Transverse colon (tissue), 4 donors: Measurements from ENCODE around the gene DCP1B. TPM values are rescaled to one million over a fixed set of nuclear protein-coding genes. Genes with fewer than 3 reads are reported as not detected.

ENCODE experiments used
- DNase-seq: peaks from one replicate; pipeline ENCODE4 v3.0.0-alpha.2; 2019
- H3K27ac ChIP-seq, 4 donors: fragments of 200-600 bp; sonication (generic); 2 replicates each; pipeline ENCODE4 v1.5.1; 2016 to 2018; ENCODE audit warnings: inconsistent platforms in 4 of 4
- H3K27me3 ChIP-seq: fragments of 200-600 bp; sonication (generic); 2 replicates; pipeline ENCODE4 v1.5.1; 2017; ENCODE audit warnings: inconsistent platforms
- H3K36me3 ChIP-seq, 4 donors: fragments of 200-600 bp; sonication (generic); 2 replicates each; pipeline ENCODE4 v1.5.1; 2017 to 2019; ENCODE audit warnings: inconsistent platforms in 4 of 4
- H3K4me1 ChIP-seq, 4 donors: fragments of 200-600 bp; sonication (generic); 2 replicates each; pipeline ENCODE4 v1.5.1; 2017 to 2020; ENCODE audit warnings: inconsistent platforms in 4 of 4
- H3K4me3 ChIP-seq, 4 donors: fragments of 200-600 bp; sonication (generic); 1 replicate in 1 of 4; 2 replicates in 3 of 4; pipeline versions ENCODE4 v1.5.1 to v1.6.1; 2017 to 2019; ENCODE audit warnings: inconsistent platforms in 4 of 4
- H3K9me3 ChIP-seq, 2 donors: fragments of 200-600 bp; sonication (generic); 2 replicates each; pipeline ENCODE4 v1.5.1; 2017 to 2019; ENCODE audit warnings: inconsistent platforms in 2 of 2
- EP300 ChIP-seq: sonication (generic); formaldehyde crosslinking; IDR thresholded peaks from one replicate; pipeline ENCODE4 v1.6.1; 2017; ENCODE audit warnings: antibody characterized with exemption, low read depth
- POLR2A ChIP-seq: fragments of 450-650 bp; IDR thresholded peaks from one replicate; pipeline ENCODE4 v1.6.1; 2016; ENCODE audit warnings: antibody characterized with exemption, mild to moderate bottlenecking, moderate library complexity
- POLR2AphosphoS5 ChIP-seq, 3 donors: sonication (generic); formaldehyde crosslinking; IDR thresholded peaks; one replicate each; pipeline ENCODE4 v1.6.1; 2016; ENCODE audit warnings: antibody characterized with exemption in 3 of 3
- WGBS, 2 donors: methylation state at CpG; one replicate each; pipeline ENCODE4 v1.1.5; 2018; ENCODE audit warnings: low coverage in 1 of 2; 5-methylcytosine and 5-hydroxymethylcytosine counted together
- in situ Hi-C, 4 donors: fragments of 200-750 bp; cut with MboI; loops; one replicate each; pipeline versions ENCODE4 v1.15.0 to v1.15.1; 2017; ENCODE audit warnings: low sequenced_read_pairs in 3 of 4, low pct_ligation_motif_present in 1 of 4, low pct_unique_long_range_greater_than_20kb in 1 of 4
- intact Hi-C: fragments of 100-400 bp; cut with DNase I; formaldehyde crosslinking; loops from one replicate; pipeline ENCODE4 v1.15.1; 2023; ENCODE audit warnings: low total_unique reads
- total RNA-seq, 4 donors: library from RNA; depleted of rRNA; stranded (reverse); fragments of >200 nt; gene quantifications; one replicate each; pipeline ENCODE4 v1.1.0, GENCODE V29; 2016
- TF ChIP-seq, protein P1 (sequence below), 5 experiments: fragments of 200-600 bp in 3 of 5; fragments of 450-650 bp in 2 of 5; sonication (generic) in 3 of 5; IDR thresholded peaks; 1 replicate in 2 of 5; 2 replicates in 3 of 5; pipeline ENCODE4 v1.5.1; 2016 to 2017; ENCODE audit warnings: antibody characterized with exemption in 5 of 5, inconsistent platforms in 3 of 5, mild to moderate bottlenecking in 2 of 5, moderate library complexity in 1 of 5

Gene DCP1B
- total RNA-seq, 4 donors from 2014 or later, result 17.3 to 26.2 (median 20.6) TPM

DNA sequence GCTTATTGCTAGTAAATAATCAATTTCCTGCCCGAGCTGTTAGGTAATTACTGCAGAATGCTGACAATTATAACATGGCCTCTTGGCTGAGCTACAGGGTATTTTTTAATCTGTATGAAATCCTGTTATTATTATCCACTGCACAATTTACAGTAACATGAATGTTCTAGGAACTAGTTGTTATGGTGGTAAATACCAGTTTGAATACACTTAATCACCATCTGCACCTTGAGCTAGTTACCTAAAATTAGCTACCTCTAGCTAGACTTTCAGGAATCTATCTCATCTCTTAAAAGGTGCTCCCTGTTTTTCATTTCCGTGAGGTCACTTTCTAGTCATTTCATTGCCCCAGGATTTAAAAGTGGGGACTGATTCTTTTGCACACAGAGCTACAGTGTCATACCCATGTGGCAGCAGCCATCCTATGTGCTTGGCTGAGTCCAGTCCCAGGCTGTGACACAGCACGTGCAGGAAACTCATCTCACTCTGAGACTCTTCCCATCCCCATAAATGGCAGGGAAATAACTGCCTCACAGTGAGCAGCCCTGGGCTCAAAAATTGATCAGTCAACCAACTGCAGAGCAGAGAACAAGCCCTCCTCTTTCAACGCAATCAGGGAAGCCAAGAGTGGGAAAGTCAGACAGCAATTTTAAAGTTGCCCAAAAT is 37.6 kb downstream of the DCP1B start:
- Histone ChIP-seq H3K36me3 (peaks cover 0 to 7% (median 0%) of the 10 kb centered on the region in 4 donors), H3K4me3 (no peak overlapping the region), H3K9me3 (no peaks in the 10 kb centered on the region), H3K27me3 (no peaks in the 10 kb centered on the region), H3K27ac (peak overlapping the region; percentile 58 to 84 (median 82)), H3K4me1 (peaks cover 0 to 8% (median 6%) of the 10 kb centered on the region in 4 donors)
- in situ Hi-C loops (no loop called here), intact Hi-C loops (no loop called here)
- TF ChIP-seq EP300, result peak; percentile 54
- TF ChIP-seq, protein P1, sequence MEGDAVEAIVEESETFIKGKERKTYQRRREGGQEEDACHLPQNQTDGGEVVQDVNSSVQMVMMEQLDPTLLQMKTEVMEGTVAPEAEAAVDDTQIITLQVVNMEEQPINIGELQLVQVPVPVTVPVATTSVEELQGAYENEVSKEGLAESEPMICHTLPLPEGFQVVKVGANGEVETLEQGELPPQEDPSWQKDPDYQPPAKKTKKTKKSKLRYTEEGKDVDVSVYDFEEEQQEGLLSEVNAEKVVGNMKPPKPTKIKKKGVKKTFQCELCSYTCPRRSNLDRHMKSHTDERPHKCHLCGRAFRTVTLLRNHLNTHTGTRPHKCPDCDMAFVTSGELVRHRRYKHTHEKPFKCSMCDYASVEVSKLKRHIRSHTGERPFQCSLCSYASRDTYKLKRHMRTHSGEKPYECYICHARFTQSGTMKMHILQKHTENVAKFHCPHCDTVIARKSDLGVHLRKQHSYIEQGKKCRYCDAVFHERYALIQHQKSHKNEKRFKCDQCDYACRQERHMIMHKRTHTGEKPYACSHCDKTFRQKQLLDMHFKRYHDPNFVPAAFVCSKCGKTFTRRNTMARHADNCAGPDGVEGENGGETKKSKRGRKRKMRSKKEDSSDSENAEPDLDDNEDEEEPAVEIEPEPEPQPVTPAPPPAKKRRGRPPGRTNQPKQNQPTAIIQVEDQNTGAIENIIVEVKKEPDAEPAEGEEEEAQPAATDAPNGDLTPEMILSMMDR (IDR thresholded peaks at IDR 0.05), result no peak
- TF ChIP-seq POLR2AphosphoS5 (IDR thresholded peaks at IDR 0.05), result no peak
- no peak for TF ChIP-seq POLR2A
- DNase-seq, result no peak
- 29 to 75% methylated on average over 1 to 4 of the region's 4 CpGs for WGBS, 2 donors

DNA sequence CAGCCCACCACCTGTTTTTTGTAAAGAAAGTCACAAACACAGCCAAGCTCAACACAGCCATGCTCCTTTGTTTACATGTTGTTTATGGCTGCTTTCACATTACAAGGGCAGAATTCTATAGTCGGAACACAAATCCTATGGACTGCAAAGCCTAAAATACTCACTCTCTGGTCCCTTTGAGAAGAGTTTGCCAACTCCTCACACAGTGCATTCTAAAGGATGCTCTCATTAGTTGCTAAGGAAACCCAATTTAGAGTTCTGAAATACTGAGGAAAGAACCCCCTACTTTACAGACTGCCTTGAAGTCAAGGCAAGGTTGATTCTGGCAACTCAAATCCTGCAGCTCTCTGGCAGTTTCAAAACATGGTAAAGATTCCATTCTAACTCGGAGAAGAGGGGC is 38.3 kb downstream of the DCP1B start:
- Histone ChIP-seq H3K9me3 (no peaks in the 10 kb centered on the region), H3K36me3 (peaks cover 0 to 7% (median 0%) of the 10 kb centered on the region in 4 donors), H3K4me1 (peaks cover 0 to 8% (median 6%) of the 10 kb centered on the region in 4 donors), H3K4me3 (no peak overlapping the region), H3K27ac (peak overlapping the region; percentile 38 to 84 (median 82)), H3K27me3 (no peaks in the 10 kb centered on the region)
- in situ Hi-C loops, result no loop called here
- TF ChIP-seq EP300 (no peak), POLR2A (no peak), POLR2AphosphoS5 (IDR thresholded peaks at IDR 0.05) (no peak)
- TF ChIP-seq, protein P1 (IDR thresholded peaks at IDR 0.05), result no peak
- 78 to 88% methylated on average over 1 to 2 of the region's 2 CpGs for WGBS, 2 donors
- intact Hi-C loops, result no loop called here
- no peak for DNase-seq

DNA sequence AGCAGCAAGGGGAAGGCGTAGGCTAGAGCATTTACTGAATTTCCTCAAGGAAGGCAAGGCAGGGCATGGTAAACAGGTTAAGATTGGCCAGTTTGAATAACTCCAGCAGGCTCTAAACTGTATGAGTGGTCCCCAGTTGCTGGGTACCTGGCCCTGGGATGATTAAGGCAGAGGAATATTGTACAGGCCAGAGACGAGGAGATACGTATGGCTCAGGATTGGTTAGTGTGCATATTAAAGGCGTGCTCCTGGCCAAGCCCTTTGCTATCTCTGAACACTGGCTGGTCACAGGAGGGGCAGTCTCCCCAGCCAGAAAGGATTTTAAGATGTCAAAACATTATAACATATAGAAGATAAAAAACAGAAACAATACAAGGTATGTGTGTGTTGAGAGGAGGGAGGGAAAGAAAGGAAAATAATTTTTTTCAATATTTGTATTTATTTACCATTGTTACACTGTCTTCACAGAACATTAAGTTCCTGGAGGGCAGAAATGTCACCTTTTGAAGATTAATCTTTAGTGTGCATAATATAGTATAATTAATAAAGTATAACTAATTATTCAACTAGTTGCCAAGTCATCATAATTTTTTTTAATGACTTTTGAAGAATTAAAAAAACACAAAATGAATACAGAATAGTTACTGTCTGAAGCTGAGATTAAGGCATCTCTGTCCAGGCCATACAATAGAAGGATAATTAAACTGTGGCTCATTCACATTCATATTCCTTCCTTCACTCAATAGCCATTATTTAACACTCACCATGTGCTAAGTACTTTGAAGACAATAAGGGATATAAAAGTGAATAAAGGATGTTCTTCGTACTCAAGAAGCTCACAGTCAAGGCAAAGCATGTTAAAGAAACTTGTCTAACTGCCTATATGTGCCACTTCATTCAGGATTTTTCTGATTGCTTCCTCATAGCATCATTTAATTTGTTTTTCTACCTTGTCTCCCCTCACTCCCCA is 41.9 kb downstream of the DCP1B start:
- Histone ChIP-seq H3K36me3 (peaks cover 0 to 7% (median 0%) of the 10 kb centered on the region in 4 donors), H3K4me1 (peaks cover 0 to 5% (median 2%) of the 10 kb centered on the region in 4 donors), H3K27ac (peak overlapping the region; percentile 51 to 84 (median 67)), H3K4me3 (no peak overlapping the region), H3K9me3 (no peaks in the 10 kb centered on the region), H3K27me3 (no peaks in the 10 kb centered on the region)
- in situ Hi-C loops, result no loop called here
- 87 to 89% methylated on average over 3 to 5 of the region's 5 CpGs for WGBS, 2 donors
- DNase-seq, result no peak
- intact Hi-C loops, result no loop called here
- TF ChIP-seq EP300, result no peak
- TF ChIP-seq POLR2A, result no peak
- no peak for TF ChIP-seq POLR2AphosphoS5 (IDR thresholded peaks at IDR 0.05)

DNA sequence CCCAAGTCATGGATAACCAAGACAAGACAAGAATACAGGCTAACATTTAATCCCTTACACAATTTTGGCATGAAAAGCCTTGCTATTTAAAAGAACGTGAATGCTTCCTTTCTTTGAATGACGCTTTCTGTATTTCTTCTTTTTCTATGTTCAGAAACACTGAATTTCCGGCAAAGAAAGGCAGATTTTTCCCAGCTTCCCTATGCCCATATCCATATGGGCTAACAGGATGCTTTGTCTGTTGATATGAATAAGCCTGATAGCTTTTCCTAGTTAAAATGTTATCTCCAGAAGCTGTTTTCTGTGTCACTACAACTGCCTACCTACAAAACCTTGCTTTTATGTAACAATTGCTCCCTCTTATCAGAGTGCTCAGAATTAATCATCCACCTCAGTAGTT is 47.5 kb downstream of the DCP1B start:
- in situ Hi-C loops, result no loop called here
- no peaks in the 10 kb centered on the region for H3K9me3 ChIP-seq
- TF ChIP-seq POLR2AphosphoS5 (IDR thresholded peaks at IDR 0.05) (no peak), EP300 (no peak), POLR2A (no peak)
- TF ChIP-seq, protein P1 (IDR thresholded peaks at IDR 0.05), result no peak
- WGBS, 2 donors, result 85 to 95% methylated on average over 3 of the region's 3 CpGs
- no peak overlapping the region for H3K4me3 ChIP-seq
- H3K4me1 ChIP-seq, result no peaks in the 10 kb centered on the region
- no peak overlapping the region for H3K27ac ChIP-seq
- intact Hi-C loops, result no loop called here
- H3K27me3 ChIP-seq, result no peaks in the 10 kb centered on the region
- H3K36me3 ChIP-seq, result peaks cover 0 to 19% (median 7%) of the 10 kb centered on the region in 4 donors
- no peak for DNase-seq
